Left ventricle myocardium inferior (tissue), 1 donor: ENCODE data around the gene RNF41. TPM values are rescaled to one million over a fixed set of nuclear protein-coding genes. Genes with fewer than 3 reads are reported as not detected.

Source experiments
- DNase-seq: peaks from one replicate; pipeline ENCODE4 v3.0.0-alpha.2; 2020
- H3K27ac ChIP-seq: fragments of 200-600 bp; replicated peaks from 2 replicates; pipeline ENCODE4 v1.8.0; 2021
- H3K27me3 ChIP-seq: fragments of 200-600 bp; 2 replicates; pipeline ENCODE4 v1.8.0; 2021; ENCODE audit warnings: low read depth
- H3K36me3 ChIP-seq: fragments of 200-600 bp; 2 replicates; pipeline ENCODE4 v1.8.0; 2021
- H3K4me1 ChIP-seq: fragments of 200-600 bp; 2 replicates; pipeline ENCODE4 v1.8.0; 2021
- H3K4me3 ChIP-seq: fragments of 200-600 bp; 2 replicates; pipeline ENCODE4 v1.8.0; 2021; ENCODE audit warnings: mild to moderate bottlenecking, moderate library complexity
- H3K9me3 ChIP-seq: fragments of 200-600 bp; replicated peaks from 2 replicates; pipeline ENCODE4 v1.8.0; 2021
- CTCF ChIP-seq: fragments of 200-600 bp; IDR thresholded peaks from 2 replicates; pipeline ENCODE4 v1.8.0; 2021; ENCODE audit warnings: antibody characterized with exemption, mild to moderate bottlenecking, borderline replicate concordance
- intact Hi-C: fragments of 100-400 bp; cut with micrococcal nuclease; formaldehyde crosslinking; loops from one replicate; pipeline ENCODE4 v1.11.0; 2022
- total RNA-seq: library from RNA; stranded (reverse); fragmentation: NEBNext Ultra II Directional; extraction: Animal tissue kit (Norgen Biotek cat#: 25700); gene quantifications from one replicate; pipeline ENCODE4 v1.2.1, GENCODE V29; 2021
- donor health status: DM: no; HTN: yes; CAD: no; lungs with severe emphysema.

Gene RNF41
- total RNA-seq, 1 donor from 2014 or later = 51.4 TPM

DNA sequence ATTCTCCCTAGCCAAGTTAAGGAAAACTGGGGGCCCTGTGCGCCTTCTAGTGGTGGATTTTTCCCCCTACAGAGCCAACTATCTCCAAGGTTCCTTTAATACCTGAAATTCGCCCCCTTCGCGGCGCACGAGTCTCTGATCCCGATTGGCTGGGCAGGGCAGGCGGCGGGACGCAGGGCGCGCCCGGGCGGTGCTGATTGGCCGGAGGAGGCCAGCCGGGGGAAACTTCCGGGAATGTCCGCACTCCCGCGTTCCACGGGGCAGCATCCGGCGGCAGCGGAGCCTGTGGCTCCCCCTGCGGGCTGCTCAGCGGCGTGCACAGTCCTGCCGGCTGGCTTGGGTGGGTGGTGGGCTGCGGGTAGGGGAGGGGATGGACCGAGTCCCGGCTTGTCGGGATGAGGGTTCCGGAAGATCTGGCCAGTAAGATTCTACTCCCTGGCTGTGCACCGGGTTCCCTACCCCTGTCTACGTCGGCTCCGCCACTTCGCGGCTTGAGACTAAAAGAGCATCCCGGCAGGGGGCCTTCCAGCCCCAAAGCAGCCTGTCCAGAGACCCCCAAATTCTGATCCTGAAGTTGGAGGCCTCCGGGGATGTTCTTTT is 2.5 kb upstream of the RNF41 start, which contains the start of gene NABP2:
Gene NABP2, plus strand, starts transcription at position 241 of the 600 bp plus-strand sequence. CDS start 515 bp downstream, outside the sequence.
- intact Hi-C loops = no loop called here
- H3K27me3 ChIP-seq = no peaks in the 10 kb centered on the region
- TF ChIP-seq CTCF = peak; percentile 91
- peaks cover 56% of the 10 kb centered on the region for H3K4me1 ChIP-seq
- H3K4me3 ChIP-seq = peak within 1 kb of the TSS; percentile 81
- H3K9me3 ChIP-seq = no peaks in the 10 kb centered on the region
- DNase-seq = peak; percentile 99
- H3K27ac ChIP-seq = peak within 1 kb of the TSS; percentile 99
- H3K36me3 ChIP-seq = peaks cover 11% of the 10 kb centered on the region

- H3K27me3 ChIP-seq = no peaks in the 10 kb centered on the region
- no peaks in the 10 kb centered on the region for H3K9me3 ChIP-seq
- intact Hi-C loops = no loop called here
- H3K4me3 ChIP-seq = peak overlapping the region; percentile 81
- DNase-seq = no peak
- peak overlapping the region; percentile 99 for H3K27ac ChIP-seq
- peaks cover 62% of the 10 kb centered on the region for H3K4me1 ChIP-seq
- no peak for TF ChIP-seq CTCF
- H3K36me3 ChIP-seq = peaks cover 6% of the 10 kb centered on the region
These were observed 1.9 kb upstream of the RNF41 start for GRCh38 chr12:56223571-56224101.

DNA sequence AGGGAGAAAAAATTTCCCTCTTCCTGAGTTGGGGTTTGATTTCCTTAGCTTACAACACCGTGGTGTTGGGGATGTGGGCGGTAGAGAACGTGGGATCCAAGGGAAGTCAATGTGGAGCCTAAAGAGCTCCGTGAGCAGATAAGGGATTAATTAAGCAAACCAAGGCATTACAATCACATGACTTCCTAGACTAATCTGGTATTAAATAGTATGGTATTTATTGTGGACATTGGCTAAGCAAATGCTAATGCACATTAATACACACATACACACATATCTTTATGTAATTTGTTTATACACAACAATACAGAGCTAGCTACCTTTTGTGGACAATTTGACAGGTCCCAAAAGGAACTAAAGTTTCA is 791 bp upstream of the RNF41 start:
- no peak for TF ChIP-seq CTCF
- Histone ChIP-seq H3K27ac (peak overlapping the region; percentile 99), H3K9me3 (no peaks in the 10 kb centered on the region), H3K27me3 (no peaks in the 10 kb centered on the region), H3K4me1 (peaks cover 63% of the 10 kb centered on the region), H3K36me3 (peaks cover 4% of the 10 kb centered on the region), H3K4me3 (peak overlapping the region; percentile 81)
- DNase-seq = no peak
- intact Hi-C loops = no loop called here

DNA sequence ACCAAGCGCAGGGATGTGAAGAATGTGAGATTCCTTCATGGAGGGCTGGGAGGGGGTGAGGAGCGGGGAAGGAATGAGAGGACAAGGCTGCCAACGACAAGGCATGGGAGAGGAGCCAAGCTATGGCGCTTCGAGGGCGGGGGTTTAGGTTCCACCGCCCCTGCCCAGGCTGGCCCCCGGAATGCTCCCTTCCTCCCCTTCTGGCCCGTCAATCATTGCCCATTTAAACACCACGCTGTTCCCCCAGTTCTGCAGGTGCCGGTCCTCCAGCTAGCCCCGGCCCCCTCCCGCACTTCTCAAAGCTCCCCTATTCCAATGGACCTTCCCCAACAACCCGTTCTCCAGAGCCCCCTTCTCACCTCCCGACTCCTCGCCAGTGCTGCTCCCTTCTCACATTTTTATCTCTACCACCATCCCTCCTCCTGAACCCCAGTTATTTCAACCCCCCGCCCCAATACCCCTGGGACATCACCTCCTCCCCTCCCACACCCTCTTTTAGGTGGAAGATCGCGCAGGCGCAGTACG is 428 bp downstream of the RNF41 start:
- no peak for TF ChIP-seq CTCF
- Histone ChIP-seq H3K27me3 (no peaks in the 10 kb centered on the region), H3K9me3 (no peaks in the 10 kb centered on the region), H3K36me3 (peaks cover 9% of the 10 kb centered on the region), H3K4me1 (peaks cover 63% of the 10 kb centered on the region), H3K4me3 (peak overlapping the region; percentile 81), H3K27ac (peak overlapping the region; percentile 99)
- DNase-seq = peak; percentile 59
- intact Hi-C loops = no loop called here

- no peak for DNase-seq
- H3K36me3 ChIP-seq = peaks cover 15% of the 10 kb centered on the region
- intact Hi-C loops = no loop called here
- H3K27ac ChIP-seq = peak overlapping the region; percentile 99
- H3K4me1 ChIP-seq = peaks cover 63% of the 10 kb centered on the region
- no peaks in the 10 kb centered on the region for H3K27me3 ChIP-seq
- no peak for TF ChIP-seq CTCF
- no peaks in the 10 kb centered on the region for H3K9me3 ChIP-seq
- peak overlapping the region; percentile 81 for H3K4me3 ChIP-seq
These were observed 1.0 kb downstream of the RNF41 start for GRCh38 chr12:56220611-56221231.
